ENCODE measurements around the gene SPATA6L.
"Not testable (repeated sequence)": the region's sequence is repeated elsewhere in the genome, so short reads cannot be mapped to it uniquely, and the experiment has no call there.

SPATA6L gene

DNA sequence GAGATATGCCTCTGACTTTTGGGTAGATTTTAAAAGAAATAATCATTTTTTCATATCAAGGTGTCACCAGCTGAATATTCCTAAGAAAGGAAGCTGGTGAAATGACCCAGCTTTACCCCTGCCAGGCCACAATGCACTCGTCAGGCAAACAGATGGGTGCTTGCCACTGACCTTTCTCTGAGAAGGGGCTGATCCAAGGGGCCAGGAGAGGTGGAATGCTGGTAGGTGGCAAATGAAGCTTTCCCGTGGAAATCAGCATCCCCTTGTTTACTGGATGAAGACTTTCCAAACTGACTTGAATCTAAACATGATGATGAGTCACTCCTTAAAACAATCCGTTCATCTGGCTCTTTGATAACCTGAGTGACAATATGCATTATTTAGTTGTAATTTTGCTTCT, 48.5 kb downstream of the SPATA6L start:
- Histone ChIP-seq H3K9me3 (ENCODE audit: insufficient read depth, low read length) (no peaks in the 10 kb centered on the region), H3K4me3 (ENCODE audit: insufficient read length, low read depth) (no peak overlapping the region), H3K27me3 (ENCODE audit: insufficient read depth, insufficient read length) (no peaks in the 10 kb centered on the region), H3K9ac (ENCODE audit: insufficient read length, low read depth) (no peak overlapping the region), H3K4me1 (ENCODE audit: insufficient read depth, insufficient read length) (peaks cover 3% of the 10 kb centered on the region), H3K36me3 (ENCODE audit: insufficient read depth, insufficient read length, low read length) (no peaks in the 10 kb centered on the region)
- no peak for DNase-seq (ENCODE audit: low read depth, low spot score)
- no peak for TF ChIP-seq YY1 (IDR thresholded peaks at IDR 0.05; ENCODE audit: insufficient read depth, insufficient read length)
- TF ChIP-seq ZNF274 (IDR thresholded peaks at IDR 0.05; ENCODE audit: low read depth, low read length) = no peak
- no peak for TF ChIP-seq SUZ12 (IDR thresholded peaks at IDR 0.05; ENCODE audit: extremely low read depth, insufficient read depth, insufficient read length)

DNA sequence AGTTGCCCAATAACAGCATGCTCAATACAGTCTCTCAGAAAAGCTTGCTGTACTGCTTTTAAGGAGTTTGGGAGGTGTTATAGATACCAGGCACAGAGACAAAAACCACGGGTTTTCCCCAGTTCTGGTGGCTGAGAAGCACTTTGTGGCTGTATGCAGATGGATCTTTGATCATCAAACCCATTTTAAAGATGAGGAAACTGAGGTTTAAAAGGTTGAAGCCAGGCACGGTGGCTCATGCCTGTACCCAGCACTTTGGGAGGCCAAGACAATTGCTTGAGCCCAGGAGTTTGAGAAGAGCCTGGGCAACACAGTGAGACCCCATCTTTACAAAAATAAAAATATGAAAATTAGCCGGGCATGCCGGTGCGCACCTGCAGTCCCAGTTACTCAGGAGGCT, 50.5 kb downstream of the SPATA6L start:
- Histone ChIP-seq H3K36me3 (ENCODE audit: insufficient read depth, insufficient read length, low read length) (no peaks in the 10 kb centered on the region), H3K9ac (ENCODE audit: insufficient read length, low read depth) (no peak overlapping the region), H3K27me3 (ENCODE audit: insufficient read depth, insufficient read length) (no peaks in the 10 kb centered on the region), H3K4me3 (ENCODE audit: insufficient read length, low read depth) (no peak overlapping the region), H3K9me3 (ENCODE audit: insufficient read depth, low read length) (no peaks in the 10 kb centered on the region), H3K4me1 (ENCODE audit: insufficient read depth, insufficient read length) (peaks cover 3% of the 10 kb centered on the region)
- no peak for TF ChIP-seq YY1 (IDR thresholded peaks at IDR 0.05; ENCODE audit: insufficient read depth, insufficient read length)
- TF ChIP-seq SUZ12 (IDR thresholded peaks at IDR 0.05; ENCODE audit: extremely low read depth, insufficient read depth, insufficient read length) = no peak
- TF ChIP-seq ZNF274 (IDR thresholded peaks at IDR 0.05; ENCODE audit: low read depth, low read length) = no peak
- no peak for DNase-seq (ENCODE audit: low read depth, low spot score)

DNA sequence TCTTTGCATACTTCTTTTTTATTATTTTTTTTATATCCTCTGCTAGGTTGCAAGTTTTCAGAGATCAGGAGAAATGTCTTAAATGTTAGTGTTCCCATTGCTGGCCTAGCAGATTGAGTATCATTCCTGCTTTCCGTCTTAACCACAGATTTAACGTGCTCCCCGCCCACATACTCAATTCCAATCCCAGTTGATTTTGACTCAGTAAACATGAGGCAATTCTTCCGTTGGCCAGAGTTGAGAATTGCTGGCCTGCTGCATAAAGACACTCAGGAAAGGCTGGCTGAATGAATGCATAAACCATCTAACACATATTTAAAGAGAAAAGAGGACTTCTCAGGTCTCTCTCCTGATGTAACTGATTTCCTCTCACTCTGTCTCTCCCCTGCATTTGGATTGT, 51.0 kb downstream of the SPATA6L start:
- TF ChIP-seq SUZ12 (IDR thresholded peaks at IDR 0.05; ENCODE audit: extremely low read depth, insufficient read depth, insufficient read length) = no peak
- no peak for TF ChIP-seq ZNF274 (IDR thresholded peaks at IDR 0.05; ENCODE audit: low read depth, low read length)
- H3K36me3 ChIP-seq (ENCODE audit: insufficient read depth, insufficient read length, low read length) = no peaks in the 10 kb centered on the region
- H3K9ac ChIP-seq (ENCODE audit: insufficient read length, low read depth) = no peak overlapping the region
- H3K4me3 ChIP-seq (ENCODE audit: insufficient read length, low read depth) = no peak overlapping the region
- H3K4me1 ChIP-seq (ENCODE audit: insufficient read depth, insufficient read length) = peaks cover 3% of the 10 kb centered on the region
- H3K27me3 ChIP-seq (ENCODE audit: insufficient read depth, insufficient read length) = no peaks in the 10 kb centered on the region
- H3K9me3 ChIP-seq (ENCODE audit: insufficient read depth, low read length) = no peaks in the 10 kb centered on the region
- no peak for DNase-seq (ENCODE audit: low read depth, low spot score)

DNA sequence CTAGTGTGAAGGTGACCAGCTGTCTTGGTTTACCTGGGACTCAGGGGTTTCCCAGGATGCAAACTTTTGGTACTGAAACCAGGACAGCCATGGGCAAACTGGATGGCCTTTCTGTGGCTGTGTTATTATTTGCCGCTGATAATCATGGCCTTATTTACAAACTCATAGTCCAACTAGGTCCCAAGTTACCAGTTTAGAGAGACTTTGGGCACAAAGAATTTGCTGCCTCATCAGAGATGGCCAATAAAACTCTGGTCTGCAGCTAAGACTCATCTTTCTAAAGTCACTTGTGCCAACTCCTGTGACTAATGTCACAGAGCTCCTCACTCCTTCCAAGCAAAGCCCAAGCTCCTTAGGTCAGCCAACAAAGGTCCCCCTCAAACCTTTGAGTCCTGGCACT, 51.7 kb downstream of the SPATA6L start:
- no peaks in the 10 kb centered on the region for H3K27me3 ChIP-seq (ENCODE audit: insufficient read depth, insufficient read length)
- DNase-seq (ENCODE audit: low read depth, low spot score) = no peak
- H3K4me1 ChIP-seq (ENCODE audit: insufficient read depth, insufficient read length) = no peaks in the 10 kb centered on the region
- no peaks in the 10 kb centered on the region for H3K9me3 ChIP-seq (ENCODE audit: insufficient read depth, low read length)
- H3K9ac ChIP-seq (ENCODE audit: insufficient read length, low read depth) = no peak overlapping the region
- no peaks in the 10 kb centered on the region for H3K36me3 ChIP-seq (ENCODE audit: insufficient read depth, insufficient read length, low read length)
- no peak overlapping the region for H3K4me3 ChIP-seq (ENCODE audit: insufficient read length, low read depth)
- no peak for TF ChIP-seq SUZ12 (IDR thresholded peaks at IDR 0.05; ENCODE audit: extremely low read depth, insufficient read depth, insufficient read length)
- no peak for TF ChIP-seq ZNF274 (IDR thresholded peaks at IDR 0.05; ENCODE audit: low read depth, low read length)
- no peak for TF ChIP-seq YY1 (IDR thresholded peaks at IDR 0.05; ENCODE audit: insufficient read depth, insufficient read length)

DNA sequence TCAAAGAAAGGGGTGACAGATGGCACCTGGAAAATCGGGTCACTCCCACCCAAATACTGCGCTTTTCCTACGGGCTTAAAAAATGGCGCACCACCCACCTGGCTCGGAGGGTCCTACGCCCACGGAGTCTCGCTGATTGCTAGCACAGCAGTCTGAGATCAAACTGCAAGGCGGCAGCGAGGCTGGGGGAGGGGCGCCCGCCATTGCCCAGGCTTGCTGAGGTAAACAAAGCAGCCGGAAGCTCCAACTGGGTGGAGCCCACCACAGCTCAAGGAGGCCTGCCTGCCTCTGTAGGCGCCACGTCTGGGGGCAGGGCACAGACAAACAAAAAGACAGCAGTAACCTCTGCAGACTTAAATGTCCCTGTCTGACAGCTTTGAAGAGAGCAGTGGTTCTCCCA, 60.2 kb downstream of the SPATA6L start:
- H3K9ac ChIP-seq (ENCODE audit: insufficient read length, low read depth) = not testable (repeated sequence)

DNA sequence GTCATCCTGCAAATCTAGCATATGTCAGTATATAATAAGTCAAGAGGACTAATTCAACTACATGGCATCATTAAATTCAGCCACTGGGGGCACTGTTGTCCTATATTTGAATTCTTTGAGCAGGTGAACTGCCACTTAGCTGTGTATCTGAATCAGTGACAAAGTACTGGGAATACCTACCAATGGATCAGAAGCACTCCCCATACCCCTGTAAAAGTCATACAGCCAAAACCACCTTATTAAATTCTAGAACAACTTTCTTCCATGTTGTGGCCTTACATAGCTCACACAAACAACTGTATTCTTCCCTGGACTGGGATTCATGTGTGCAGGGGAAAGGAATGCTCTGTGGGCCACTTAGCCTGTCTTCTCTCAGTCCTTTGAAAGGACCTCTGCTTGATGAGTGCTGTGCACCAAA, 61.6 kb downstream of the SPATA6L start:
- DNase-seq (ENCODE audit: low read depth, low spot score) = peak; percentile 65
- peaks cover 11% of the 10 kb centered on the region; the same call in 1 of the 2 replicates for H3K9me3 ChIP-seq (ENCODE audit: insufficient read depth, low read length)
- H3K9ac ChIP-seq (ENCODE audit: insufficient read length, low read depth) = no peak overlapping the region
- TF ChIP-seq YY1 (IDR thresholded peaks at IDR 0.05; ENCODE audit: insufficient read depth, insufficient read length) = no peak
- TF ChIP-seq ZNF274 (IDR thresholded peaks at IDR 0.05; ENCODE audit: low read depth, low read length) = no peak
- no peak for TF ChIP-seq SUZ12 (IDR thresholded peaks at IDR 0.05; ENCODE audit: extremely low read depth, insufficient read depth, insufficient read length)
- no peaks in the 10 kb centered on the region for H3K4me1 ChIP-seq (ENCODE audit: insufficient read depth, insufficient read length)
- H3K27me3 ChIP-seq (ENCODE audit: insufficient read depth, insufficient read length) = no peaks in the 10 kb centered on the region
- no peaks in the 10 kb centered on the region for H3K36me3 ChIP-seq (ENCODE audit: insufficient read depth, insufficient read length, low read length)
- no peak overlapping the region for H3K4me3 ChIP-seq (ENCODE audit: insufficient read length, low read depth)

More for the DNA sequence above, 60.2 kb downstream of the SPATA6L start:
- not testable (repeated sequence) for H3K4me1 ChIP-seq (ENCODE audit: insufficient read depth, insufficient read length); DNase-seq (ENCODE audit: low read depth, low spot score); H3K36me3 ChIP-seq (ENCODE audit: insufficient read depth, insufficient read length, low read length); H3K4me3 ChIP-seq (ENCODE audit: insufficient read length, low read depth); H3K27me3 ChIP-seq (ENCODE audit: insufficient read depth, insufficient read length)
- H3K9me3 ChIP-seq (ENCODE audit: insufficient read depth, low read length) = peaks cover 11% of the 10 kb centered on the region; the same call in 1 of the 2 replicates

DNA sequence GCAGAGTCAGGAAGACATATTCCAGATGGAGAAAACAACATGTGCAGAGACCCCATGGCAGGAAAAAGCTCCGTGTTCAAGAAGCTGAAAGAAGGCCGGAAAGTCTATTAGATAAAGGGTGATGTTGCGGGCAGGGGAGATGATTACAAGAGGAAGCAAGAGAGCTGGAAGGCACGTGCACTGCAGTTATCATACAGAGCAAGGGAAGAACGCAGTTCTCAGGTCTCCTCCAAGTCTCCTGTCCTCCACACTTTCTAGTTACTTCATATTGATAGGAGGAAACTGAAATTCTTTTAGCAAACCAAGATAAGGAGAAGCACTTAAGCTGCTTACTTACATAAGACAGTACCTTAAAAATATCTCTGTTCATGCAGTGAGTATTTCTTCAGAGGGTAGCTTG, 62.5 kb downstream of the SPATA6L start:
- H3K27me3 ChIP-seq (ENCODE audit: insufficient read depth, insufficient read length) = no peaks in the 10 kb centered on the region
- H3K36me3 ChIP-seq (ENCODE audit: insufficient read depth, insufficient read length, low read length) = no peaks in the 10 kb centered on the region
- no peaks in the 10 kb centered on the region for H3K4me1 ChIP-seq (ENCODE audit: insufficient read depth, insufficient read length)
- H3K9me3 ChIP-seq (ENCODE audit: insufficient read depth, low read length) = peaks cover 11% of the 10 kb centered on the region; the same call in 1 of the 2 replicates
- TF ChIP-seq SUZ12 (IDR thresholded peaks at IDR 0.05; ENCODE audit: extremely low read depth, insufficient read depth, insufficient read length) = no peak
- TF ChIP-seq YY1 (IDR thresholded peaks at IDR 0.05; ENCODE audit: insufficient read depth, insufficient read length) = no peak
- TF ChIP-seq ZNF274 (IDR thresholded peaks at IDR 0.05; ENCODE audit: low read depth, low read length) = no peak
- no peak for DNase-seq (ENCODE audit: low read depth, low spot score)
- no peak overlapping the region for H3K9ac ChIP-seq (ENCODE audit: insufficient read length, low read depth)
- H3K4me3 ChIP-seq (ENCODE audit: insufficient read length, low read depth) = no peak overlapping the region

DNA sequence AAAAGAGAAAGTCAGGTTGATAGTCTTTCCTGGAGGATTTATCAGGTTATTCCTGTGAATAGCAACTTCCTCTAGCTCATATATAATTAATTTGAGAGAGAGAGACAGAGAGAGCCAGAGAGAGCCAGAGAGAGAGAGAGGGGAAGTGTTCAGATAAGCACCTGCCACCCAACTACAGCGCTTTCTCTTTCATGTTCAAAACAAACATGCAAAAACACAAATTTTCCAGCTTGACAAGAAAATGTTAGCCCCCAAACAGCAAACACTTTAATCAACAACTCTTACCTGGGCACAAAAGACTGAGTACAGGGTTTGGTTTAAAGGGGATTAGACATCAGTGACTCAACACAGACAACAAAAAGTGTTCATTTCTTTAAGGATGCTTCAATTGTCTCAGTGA, 65.9 kb downstream of the SPATA6L start:
- Histone ChIP-seq H3K4me3 (ENCODE audit: insufficient read length, low read depth) (no peak overlapping the region), H3K9me3 (ENCODE audit: insufficient read depth, low read length) (peaks cover 8% of the 10 kb centered on the region; the same call in 1 of the 2 replicates), H3K9ac (ENCODE audit: insufficient read length, low read depth) (no peak overlapping the region), H3K4me1 (ENCODE audit: insufficient read depth, insufficient read length) (no peaks in the 10 kb centered on the region), H3K36me3 (ENCODE audit: insufficient read depth, insufficient read length, low read length) (no peaks in the 10 kb centered on the region), H3K27me3 (ENCODE audit: insufficient read depth, insufficient read length) (no peaks in the 10 kb centered on the region)
- no peak for TF ChIP-seq ZNF274 (IDR thresholded peaks at IDR 0.05; ENCODE audit: low read depth, low read length)
- TF ChIP-seq SUZ12 (IDR thresholded peaks at IDR 0.05; ENCODE audit: extremely low read depth, insufficient read depth, insufficient read length) = no peak
- no peak for TF ChIP-seq YY1 (IDR thresholded peaks at IDR 0.05; ENCODE audit: insufficient read depth, insufficient read length)
- no peak for DNase-seq (ENCODE audit: low read depth, low spot score)
